Adipocyte (in vitro differentiated cells): Measurements from ENCODE around the gene RAB25.

Experiments
- DNase-seq: peaks from one replicate; pipeline ENCODE4 v3.0.0-alpha.2; 2015; ENCODE audit warnings: low read depth
- H3K27me3 ChIP-seq: replicated peaks from 2 replicates; pipeline ENCODE4 v1.7.0; 2013; ENCODE audit warnings: mild to moderate bottlenecking, low read length, moderate library complexity; ENCODE audit not compliant: control insufficient read depth, insufficient read depth
- H3K36me3 ChIP-seq: 2 replicates; pipeline ENCODE4 v1.7.0; 2013; ENCODE audit warnings: low read length, mild to moderate bottlenecking, moderate library complexity; ENCODE audit not compliant: control insufficient read depth, insufficient read depth, severe bottlenecking
- H3K4me1 ChIP-seq: 2 replicates; pipeline ENCODE4 v1.7.0; 2013; ENCODE audit warnings: mild to moderate bottlenecking, low read length, moderate library complexity; ENCODE audit not compliant: control insufficient read depth, insufficient read depth
- H3K4me3 ChIP-seq: 2 replicates; pipeline ENCODE4 v1.7.0; 2013; ENCODE audit warnings: mild to moderate bottlenecking, low read length, moderate library complexity
- H3K9ac ChIP-seq: 2 replicates; pipeline ENCODE4 v1.7.0; 2013; ENCODE audit warnings: mild to moderate bottlenecking, low read length, moderate library complexity
- H3K9me3 ChIP-seq: 2 replicates; pipeline ENCODE4 v1.7.0; 2013; ENCODE audit warnings: mild to moderate bottlenecking, low read length, moderate library complexity; ENCODE audit not compliant: control insufficient read depth

RAB25 gene

DNA sequence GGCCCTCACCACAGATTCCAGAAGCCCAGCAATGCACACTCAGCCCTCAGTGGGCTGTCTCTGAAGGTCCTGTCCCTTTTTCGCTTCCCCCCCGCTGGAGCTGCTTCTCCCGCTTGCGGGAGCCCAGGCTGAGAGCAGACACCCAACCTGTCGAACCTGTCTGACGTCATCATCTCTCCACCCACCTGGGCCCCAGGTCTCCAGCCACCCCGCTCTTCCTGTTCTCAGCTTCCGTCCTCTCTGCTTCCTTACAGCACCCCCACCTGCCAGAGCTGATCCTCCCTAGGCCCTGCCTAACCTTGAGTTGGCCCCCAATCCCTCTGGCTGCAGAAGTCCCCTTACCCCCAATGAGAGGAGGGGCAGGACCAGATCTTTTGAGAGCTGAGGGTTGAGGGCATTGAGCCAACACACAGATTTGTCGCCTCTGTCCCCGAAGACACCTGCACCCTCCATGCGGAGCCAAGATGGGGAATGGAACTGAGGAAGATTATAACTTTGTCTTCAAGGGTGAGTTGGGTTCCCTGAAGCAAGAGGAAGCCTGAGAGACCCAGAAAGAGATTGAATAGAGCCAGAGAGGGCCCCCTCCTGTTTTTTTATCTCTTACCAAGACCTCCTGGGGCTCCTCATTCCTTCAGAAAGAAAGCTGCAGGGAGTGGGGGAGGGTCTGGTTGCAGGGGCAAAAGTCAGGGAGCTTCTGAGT is at the start of gene RAB25:
Gene RAB25, plus strand, starts transcription at position 224 of the 700 bp plus-strand sequence. Its CDS starts 241 bp downstream, at position 465.
- no peaks in the 10 kb centered on the region for H3K27me3 ChIP-seq
- no peak for DNase-seq
- no peaks in the 10 kb centered on the region for H3K9me3 ChIP-seq
- H3K9ac ChIP-seq = no peak within 1 kb of the TSS
- H3K36me3 ChIP-seq = no peaks in the 10 kb centered on the region
- H3K4me1 ChIP-seq = peaks cover under 1% of the 10 kb centered on the region
- H3K4me3 ChIP-seq = no peak within 1 kb of the TSS

DNA sequence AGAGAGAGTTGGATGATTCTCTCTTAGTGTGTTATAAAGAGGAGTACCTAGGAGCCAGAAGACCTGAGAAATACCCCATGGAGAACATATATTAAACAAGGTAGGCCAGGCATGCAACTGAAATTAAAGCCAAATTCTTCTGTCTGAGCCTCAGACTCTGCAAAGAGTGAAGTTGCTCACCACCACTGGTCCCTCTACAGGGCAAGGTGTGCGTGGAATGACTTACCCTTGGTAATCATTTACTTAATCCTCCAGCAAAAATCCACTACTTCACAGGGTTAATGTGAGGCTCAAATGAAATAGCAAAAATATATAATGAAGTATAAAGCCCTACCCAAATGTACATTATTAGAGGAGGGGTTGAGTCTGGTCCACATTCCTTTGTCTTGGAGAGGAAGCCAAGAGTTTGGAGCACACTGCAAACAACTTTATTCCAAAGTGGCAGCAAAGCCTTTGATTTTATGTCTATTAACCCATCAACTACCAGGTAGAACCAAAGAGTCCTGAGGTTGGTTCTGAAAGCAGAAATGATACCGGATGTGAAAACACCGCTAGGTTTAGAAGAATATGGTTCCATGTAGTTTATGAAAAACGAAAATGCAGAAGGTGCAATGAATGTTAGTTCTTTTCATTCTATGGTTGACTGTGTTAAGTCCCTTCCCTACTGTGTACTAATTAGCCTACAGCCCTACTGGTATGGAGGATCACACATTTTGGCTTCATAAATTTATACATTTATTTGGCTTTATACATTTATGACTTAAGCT is 48.7 kb upstream of the RAB25 start:
- H3K4me1 ChIP-seq = no peaks in the 10 kb centered on the region
- H3K9ac ChIP-seq = no peak overlapping the region
- peaks cover 80% of the 10 kb centered on the region for H3K36me3 ChIP-seq

DNA sequence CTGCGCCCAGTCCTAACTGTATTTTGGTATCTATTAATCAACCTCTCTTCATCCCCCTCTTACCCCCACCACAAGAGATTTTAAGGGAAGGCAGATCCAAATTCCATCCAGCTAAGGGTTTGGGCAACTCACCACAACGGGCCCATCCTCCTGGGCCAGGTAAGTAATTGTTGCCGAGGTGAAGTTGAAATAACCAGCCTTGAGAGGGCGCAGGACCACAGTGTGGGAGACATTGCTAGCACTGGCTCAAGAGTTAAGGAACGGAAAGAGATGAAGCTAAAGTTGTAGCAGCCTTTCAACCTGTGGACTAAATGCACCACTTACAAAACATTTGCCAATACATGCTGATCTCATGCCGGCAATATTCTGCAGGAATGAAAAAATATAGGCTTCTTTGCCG is 46.1 kb upstream of the RAB25 start:
- H3K4me1 ChIP-seq = peaks cover 10% of the 10 kb centered on the region
- H3K27me3 ChIP-seq = no peaks in the 10 kb centered on the region
- H3K9ac ChIP-seq = no peak overlapping the region
- peaks cover 78% of the 10 kb centered on the region for H3K36me3 ChIP-seq
- H3K9me3 ChIP-seq = no peaks in the 10 kb centered on the region
- DNase-seq = no peak
- no peak overlapping the region for H3K4me3 ChIP-seq

More for the DNA sequence above, 48.7 kb upstream of the RAB25 start:
- Histone ChIP-seq H3K9me3 (no peaks in the 10 kb centered on the region), H3K4me3 (no peak overlapping the region), H3K27me3 (no peaks in the 10 kb centered on the region)
- DNase-seq = no peak

DNA sequence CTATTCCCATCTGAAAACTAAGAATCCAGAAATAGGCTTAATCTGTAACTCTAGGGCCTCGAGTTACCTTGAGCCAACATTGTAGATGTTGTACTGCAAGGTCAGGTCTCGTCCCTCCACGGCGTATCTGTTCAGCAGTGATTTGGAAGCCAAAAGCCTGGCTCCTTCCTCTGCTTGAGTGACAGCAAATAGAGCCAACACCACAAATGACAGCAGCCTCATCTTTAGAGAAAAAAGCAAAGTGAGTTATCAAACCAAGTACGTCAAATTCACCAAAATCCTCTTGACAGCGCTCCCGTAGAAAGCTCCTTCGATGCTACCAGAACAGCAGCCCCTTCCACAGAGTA is 41.0 kb upstream of the RAB25 start:
- no peak for DNase-seq
- Histone ChIP-seq H3K9ac (peak overlapping the region; percentile 84), H3K36me3 (peaks cover 27% of the 10 kb centered on the region), H3K4me1 (peaks cover 11% of the 10 kb centered on the region), H3K9me3 (no peaks in the 10 kb centered on the region), H3K4me3 (peak overlapping the region; percentile 89), H3K27me3 (no peaks in the 10 kb centered on the region)

DNA sequence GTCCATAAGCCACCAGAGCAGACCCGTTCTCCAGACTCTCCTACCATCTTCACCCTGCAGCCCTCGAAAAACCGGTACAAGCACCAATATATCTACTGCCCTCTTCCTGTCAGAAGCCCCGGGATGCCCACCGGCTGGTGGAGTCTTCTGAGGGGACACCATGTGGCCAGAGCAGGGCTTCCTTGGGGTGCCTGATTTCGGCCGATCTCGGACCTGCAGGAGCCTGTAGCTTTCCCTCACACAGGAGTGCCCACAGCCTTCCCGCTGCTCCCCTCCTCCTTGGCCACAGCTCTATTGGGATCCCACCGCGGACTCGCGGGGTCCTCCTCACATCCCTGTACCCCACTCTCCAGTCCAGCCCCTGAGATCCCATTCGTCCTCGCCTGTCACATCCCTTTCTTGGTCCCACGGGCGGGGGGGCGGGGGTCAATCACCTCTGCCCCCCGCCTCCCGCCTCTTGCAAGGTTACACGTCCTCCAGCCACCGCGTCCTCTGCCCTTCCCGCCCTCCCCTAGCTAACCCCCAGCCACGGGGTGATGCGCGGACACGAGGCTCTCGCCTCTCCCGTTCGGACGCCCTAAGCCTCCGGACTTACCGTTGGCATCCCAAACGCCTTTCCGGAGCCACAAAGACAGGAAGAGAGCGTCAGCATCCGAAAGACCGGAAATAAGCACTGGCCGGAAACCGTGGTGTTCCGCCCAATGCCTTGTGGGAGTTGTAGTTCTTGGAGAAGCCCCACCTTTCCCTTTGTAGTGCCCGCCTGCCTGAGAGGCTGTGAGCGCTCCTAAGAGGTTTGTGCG is 40.5 kb upstream of the RAB25 start, which contains the start of gene SSR2:
Gene SSR2, minus strand, starts transcription at position 659 of the 800 bp plus-strand sequence. CDS start 784 bp downstream, outside the sequence.
- H3K9me3 ChIP-seq = no peaks in the 10 kb centered on the region
- peaks cover 25% of the 10 kb centered on the region for H3K36me3 ChIP-seq
- no peaks in the 10 kb centered on the region for H3K27me3 ChIP-seq
- peaks cover 11% of the 10 kb centered on the region for H3K4me1 ChIP-seq
- peak; percentile 99 for DNase-seq
- H3K4me3 ChIP-seq = peak within 1 kb of the TSS; percentile 89
- H3K9ac ChIP-seq = peak within 1 kb of the TSS; percentile 84

DNA sequence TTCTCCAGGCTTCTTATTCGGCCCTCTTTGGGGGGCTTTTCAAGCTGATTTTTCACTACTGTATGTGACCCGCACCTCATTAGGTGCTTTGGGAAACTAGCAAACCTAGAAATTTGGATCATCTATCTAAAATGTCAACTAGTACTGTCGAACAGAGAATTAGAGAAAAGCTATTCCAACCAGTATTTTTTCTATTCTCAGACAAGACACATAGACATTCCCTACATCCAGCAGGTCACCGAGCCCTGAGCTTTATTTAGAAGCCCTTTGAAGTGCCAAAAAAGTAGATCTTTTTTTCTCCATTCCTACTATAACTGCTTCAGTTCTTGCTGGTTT is 39.9 kb upstream of the RAB25 start:
- no peaks in the 10 kb centered on the region for H3K27me3 ChIP-seq
- DNase-seq = no peak
- H3K9ac ChIP-seq = peak overlapping the region; percentile 84
- H3K4me1 ChIP-seq = peaks cover 11% of the 10 kb centered on the region
- peak overlapping the region; percentile 89 for H3K4me3 ChIP-seq
- no peaks in the 10 kb centered on the region for H3K9me3 ChIP-seq
- peaks cover 22% of the 10 kb centered on the region for H3K36me3 ChIP-seq

DNA sequence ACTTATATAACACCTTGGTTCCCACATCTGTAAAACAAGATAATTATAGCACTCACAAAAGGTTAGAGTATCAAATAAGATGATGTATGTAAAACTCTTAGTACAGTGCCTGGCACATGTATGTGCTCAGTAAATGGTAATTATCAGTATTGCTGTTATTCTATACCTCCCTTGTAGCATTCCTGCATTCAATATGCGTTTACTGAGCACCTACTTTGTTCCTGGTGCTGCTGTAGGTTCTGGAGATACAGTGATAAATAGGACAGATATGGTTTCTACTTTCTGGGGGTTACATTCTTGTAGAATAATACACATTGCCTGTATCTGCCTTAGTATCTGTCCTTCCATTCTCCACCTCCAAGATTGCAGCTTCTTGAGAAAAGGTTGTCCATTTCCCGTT is 39.0 kb upstream of the RAB25 start:
- no peak overlapping the region for H3K9ac ChIP-seq
- peaks cover 15% of the 10 kb centered on the region for H3K36me3 ChIP-seq
- no peaks in the 10 kb centered on the region for H3K9me3 ChIP-seq
- H3K4me1 ChIP-seq = peaks cover 11% of the 10 kb centered on the region
- no peaks in the 10 kb centered on the region for H3K27me3 ChIP-seq
- no peak overlapping the region for H3K4me3 ChIP-seq
- DNase-seq = no peak

DNA sequence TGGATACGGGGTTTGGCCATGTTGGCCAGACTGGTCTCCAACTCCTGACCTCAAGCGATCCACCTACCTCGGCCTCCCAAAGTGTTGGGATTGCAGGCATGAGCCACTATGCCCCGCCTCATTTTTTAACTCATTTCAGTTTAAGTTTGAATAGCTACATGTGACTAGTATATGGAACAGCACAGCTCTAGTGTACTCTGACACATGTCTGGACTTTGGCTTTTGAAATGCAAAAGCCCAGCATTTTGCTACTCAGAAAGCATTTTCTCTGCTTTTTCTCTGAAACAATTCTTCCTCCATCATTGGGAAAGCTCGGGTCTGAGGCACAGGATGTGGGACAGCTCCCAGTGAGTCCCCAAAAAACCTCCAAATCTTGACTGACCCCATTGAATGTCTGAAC is 36.2 kb upstream of the RAB25 start:
- Histone ChIP-seq H3K9ac (no peak overlapping the region), H3K4me3 (no peak overlapping the region), H3K36me3 (no peaks in the 10 kb centered on the region)

DNA sequence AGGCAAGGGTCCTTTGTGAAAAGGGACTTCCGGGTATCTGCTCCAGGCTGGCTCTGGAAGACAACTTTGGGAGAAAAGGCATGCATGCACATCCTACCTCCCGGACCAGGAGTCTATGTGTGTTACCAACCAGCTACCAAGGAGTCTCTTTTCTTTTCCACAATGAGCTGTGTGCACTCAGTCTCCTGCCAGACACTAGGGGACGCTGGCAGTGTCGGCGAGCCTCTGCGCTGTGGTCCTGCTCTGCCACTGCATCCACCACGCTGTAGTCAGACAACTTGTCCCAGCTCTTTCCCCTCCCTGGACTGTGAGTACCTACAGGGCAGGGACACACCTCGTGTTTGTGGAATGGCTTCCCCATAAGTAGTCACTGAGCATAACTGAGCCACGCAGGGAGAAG is 35.1 kb upstream of the RAB25 start:
- peak; percentile 61 for DNase-seq

More for the DNA sequence above, 36.2 kb upstream of the RAB25 start:
- Histone ChIP-seq H3K9me3 (no peaks in the 10 kb centered on the region), H3K4me1 (peaks cover 2% of the 10 kb centered on the region), H3K27me3 (no peaks in the 10 kb centered on the region)
- no peak for DNase-seq

DNA sequence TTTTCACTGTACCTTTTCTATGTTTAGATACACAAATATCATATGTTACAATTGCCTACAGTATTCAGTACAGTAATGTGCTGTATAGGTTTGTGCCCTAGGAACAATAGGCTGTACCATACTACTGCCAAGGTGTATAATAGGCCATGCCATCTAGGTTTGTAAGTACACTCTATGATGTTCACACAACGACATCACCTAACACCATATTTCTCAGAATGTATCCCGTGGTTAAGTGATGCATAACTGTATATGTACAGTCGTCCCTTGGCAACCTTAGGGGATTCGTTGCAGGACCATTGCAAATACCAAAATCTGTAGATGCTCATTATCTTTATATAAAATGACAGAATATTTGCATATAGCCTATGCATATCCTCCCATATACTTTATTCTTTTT is 34.4 kb upstream of the RAB25 start:
- Histone ChIP-seq H3K36me3 (no peaks in the 10 kb centered on the region), H3K9ac (no peak overlapping the region), H3K9me3 (no peaks in the 10 kb centered on the region), H3K4me3 (no peak overlapping the region), H3K4me1 (no peaks in the 10 kb centered on the region), H3K27me3 (no peaks in the 10 kb centered on the region)
- no peak for DNase-seq

More for the DNA sequence above, 35.1 kb upstream of the RAB25 start:
- no peak overlapping the region for H3K4me3 ChIP-seq
- no peaks in the 10 kb centered on the region for H3K36me3 ChIP-seq
- H3K9me3 ChIP-seq = no peaks in the 10 kb centered on the region
- H3K9ac ChIP-seq = no peak overlapping the region
- no peaks in the 10 kb centered on the region for H3K4me1 ChIP-seq
- H3K27me3 ChIP-seq = no peaks in the 10 kb centered on the region

DNA sequence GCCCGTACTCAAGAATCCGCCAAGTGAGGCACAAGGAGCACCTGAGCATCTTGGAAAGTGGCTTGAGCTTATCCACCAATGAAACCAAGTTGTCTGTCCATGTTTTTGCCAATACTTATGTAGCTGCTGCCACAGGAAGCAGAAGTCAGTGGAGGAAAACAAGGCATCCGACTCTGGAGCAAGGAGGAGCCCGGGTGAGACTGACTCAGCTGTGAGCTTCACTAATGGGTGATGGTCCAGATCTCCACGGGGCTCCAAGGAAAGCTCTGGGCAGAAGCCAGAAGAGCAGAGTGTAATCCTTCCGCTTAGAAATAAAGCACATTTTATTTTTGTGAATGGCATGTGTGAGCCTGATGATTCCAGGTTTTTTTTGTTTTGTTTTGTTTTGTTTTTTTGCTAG is 27.9 kb upstream of the RAB25 start:
- H3K9ac ChIP-seq = no peak overlapping the region
- H3K4me1 ChIP-seq = no peaks in the 10 kb centered on the region
- H3K27me3 ChIP-seq = no peaks in the 10 kb centered on the region
- no peak overlapping the region for H3K4me3 ChIP-seq
- H3K36me3 ChIP-seq = peaks cover 6% of the 10 kb centered on the region
- H3K9me3 ChIP-seq = no peaks in the 10 kb centered on the region
- DNase-seq = no peak
